Right renal cortex interstitium (tissue), 3 donors: ENCODE data around the gene TMEM186. TPM values are rescaled to one million over a fixed set of nuclear protein-coding genes. Genes with fewer than 3 reads are reported as not detected.

Experiments used
- polyA plus RNA-seq, 3 donors: library from polyadenylated mRNA; unstranded; fragments of 120-200 nt; gene quantifications; one replicate each; pipeline ENCODE4 v1.2.1, GENCODE V29; 2013; ENCODE audit not compliant: insufficient read length in 3 of 3

The TMEM186 gene
- polyA plus RNA-seq, 3 donors = 15.3 to 17.1 (median 16.5) TPM

Other genes starting within 250 kb of the TMEM186 start
- gene TMEM114, start 207.1 kb downstream of the TMEM186 start, polyA plus RNA-seq = not detected
- gene METTL22, start 175.9 kb downstream of the TMEM186 start, polyA plus RNA-seq = 10 to 100 TPM; 15.5 to 17.2 (median 15.7) TPM
- gene ABAT, start 123.0 kb downstream of the TMEM186 start, polyA plus RNA-seq = 10 to 100 TPM; 55.4 to 75.3 (median 69.7) TPM
- gene PMM2, start 200 bp upstream of the TMEM186 start, polyA plus RNA-seq = 10 to 100 TPM; 19.7 to 23.6 (median 22.3) TPM
- gene CARHSP1, start 71.4 kb upstream of the TMEM186 start, polyA plus RNA-seq = 10 to 100 TPM; 64.9 to 74.6 (median 65.4) TPM
- gene LITAFD, start 84.7 kb upstream of the TMEM186 start, polyA plus RNA-seq = not detected
- 100 to 1,000 TPM; 112 to 124 (median 120) TPM for gene USP7, start 166.3 kb upstream of the TMEM186 start, polyA plus RNA-seq